ENCODE measurements around the gene CAMK2B. TPM values are rescaled to one million over a fixed set of nuclear protein-coding genes. Genes with fewer than 3 reads are reported as not detected.

The CAMK2B gene
- total and polyA plus RNA-seq, 5 donors from 2014 or later = not detected

DNA sequence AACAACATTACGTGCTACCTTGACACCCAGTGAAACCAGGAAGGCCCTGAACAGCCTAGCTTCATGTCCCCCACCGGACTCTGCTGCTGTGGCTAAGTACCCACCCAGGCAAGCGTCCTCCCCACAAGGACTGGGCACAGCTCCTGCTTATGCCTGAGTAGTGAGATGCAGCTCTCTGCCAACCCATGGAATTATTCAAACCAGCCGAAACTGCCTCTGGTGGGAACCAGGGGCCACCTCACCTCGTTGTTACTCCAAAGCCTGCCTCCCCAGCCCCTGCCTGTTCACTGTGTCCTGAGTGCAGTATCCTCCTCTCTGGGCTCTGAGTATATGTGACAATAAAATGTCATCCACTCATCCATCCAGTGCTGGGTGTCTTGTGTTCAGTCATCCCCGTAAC lies 52.4 kb downstream of the CAMK2B start:
- H3K27ac Mint-ChIP-seq = peak overlapping the region in 1 of 3 donors; percentile 41
- no peaks in the 10 kb centered on the region for H3K27me3 ChIP-seq (ENCODE audit: control insufficient read depth, insufficient read depth, low read length)
- no peaks in the 10 kb centered on the region for H3K36me3 Mint-ChIP-seq
- H3K9me3 ChIP-seq (ENCODE audit: control insufficient read depth in 2 of 2, low read length in 2 of 2) = no peaks in the 10 kb centered on the region
- H3K4me3 Mint-ChIP-seq = no peak overlapping the region
- no peaks in the 10 kb centered on the region for H3K4me1 ChIP-seq (ENCODE audit: control insufficient read depth, insufficient read depth, low read length, poor library complexity, severe bottlenecking)
- H3K27me3 Mint-ChIP-seq = no peaks in the 10 kb centered on the region
- DNase-seq = no peak
- ATAC-seq (ENCODE audit: low read depth in 2 of 2) = no peak
- H3K4me1 Mint-ChIP-seq = peaks cover 0 to 5% (median 1%) of the 10 kb centered on the region in 4 donors
- no peak overlapping the region for H3K27ac ChIP-seq (ENCODE audit: insufficient read depth, low read length, poor library complexity, severe bottlenecking)
- no peaks in the 10 kb centered on the region for H3K9me3 Mint-ChIP-seq
- no peak overlapping the region for H3K4me3 ChIP-seq (ENCODE audit: low read depth, low read length)
- H3K36me3 ChIP-seq (ENCODE audit: control insufficient read depth, insufficient read depth, low read length) = no peaks in the 10 kb centered on the region

DNA sequence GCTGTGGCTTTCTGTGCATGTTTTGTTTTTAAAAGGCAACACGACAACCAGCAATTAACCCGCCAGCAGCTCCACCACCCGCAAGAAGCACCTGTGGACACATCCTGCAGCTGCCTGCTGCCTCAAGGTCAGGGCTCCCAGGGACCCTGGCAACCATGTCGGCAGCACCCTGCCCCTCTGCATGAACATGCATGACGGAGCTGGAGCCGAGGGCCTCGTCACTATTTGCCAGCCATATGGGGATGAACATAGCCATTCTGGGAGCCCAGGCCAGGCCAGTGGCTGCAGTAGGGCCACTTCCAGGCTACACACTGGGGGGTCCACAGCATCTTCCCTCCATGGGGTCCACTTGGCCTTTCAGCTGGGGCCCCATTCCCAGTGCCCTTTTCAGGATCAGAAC lies 52.9 kb downstream of the CAMK2B start:
- Histone ChIP-seq H3K27me3 (ENCODE audit: control insufficient read depth, insufficient read depth, low read length) (no peaks in the 10 kb centered on the region), H3K36me3 (ENCODE audit: control insufficient read depth, insufficient read depth, low read length) (no peaks in the 10 kb centered on the region), H3K4me3 (ENCODE audit: low read depth, low read length) (no peak overlapping the region), H3K9me3 (ENCODE audit: control insufficient read depth in 2 of 2, low read length in 2 of 2) (no peaks in the 10 kb centered on the region), H3K4me1 (ENCODE audit: control insufficient read depth, insufficient read depth, low read length, poor library complexity, severe bottlenecking) (no peaks in the 10 kb centered on the region), H3K27ac (ENCODE audit: insufficient read depth, low read length, poor library complexity, severe bottlenecking) (no peak overlapping the region)
- no peak overlapping the region for H3K4me3 Mint-ChIP-seq
- H3K27ac Mint-ChIP-seq = peak overlapping the region in 1 of 3 donors; percentile 41
- DNase-seq (no peak), ATAC-seq (ENCODE audit: low read depth in 2 of 2) (no peak)
- no peaks in the 10 kb centered on the region for H3K9me3 Mint-ChIP-seq
- H3K27me3 Mint-ChIP-seq = no peaks in the 10 kb centered on the region
- no peaks in the 10 kb centered on the region for H3K36me3 Mint-ChIP-seq
- H3K4me1 Mint-ChIP-seq = peaks cover 0 to 5% (median 1%) of the 10 kb centered on the region in 4 donors

DNA sequence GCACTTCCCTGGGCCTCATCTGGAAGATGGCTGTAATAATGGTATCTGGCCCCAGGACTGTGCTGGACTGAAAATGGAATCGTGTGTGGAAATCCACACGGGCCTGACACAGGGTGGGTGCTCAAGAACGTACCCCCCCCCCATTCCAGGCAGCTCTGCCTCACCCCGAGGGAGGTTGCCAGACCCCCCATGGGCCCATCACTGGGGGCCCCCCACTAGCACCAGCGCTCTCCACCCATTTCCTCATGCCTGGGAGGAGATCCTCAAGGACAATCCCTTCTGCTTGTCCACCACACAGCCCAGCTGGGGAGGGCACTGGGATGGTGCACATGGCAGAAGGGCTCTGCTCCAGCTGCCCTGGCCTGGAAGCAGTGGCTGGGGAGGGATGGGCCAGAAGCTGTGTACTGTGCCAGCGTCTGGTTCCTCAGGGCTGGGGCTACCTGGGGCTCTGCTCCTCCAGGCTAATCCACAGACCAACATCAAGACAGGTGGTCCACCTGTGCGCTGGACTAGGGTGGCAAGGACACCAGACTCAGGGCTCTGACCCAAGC lies 55.4 kb downstream of the CAMK2B start:
- Histone ChIP-seq H3K4me3 (ENCODE audit: low read depth, low read length) (no peak overlapping the region), H3K36me3 (ENCODE audit: control insufficient read depth, insufficient read depth, low read length) (no peaks in the 10 kb centered on the region), H3K4me1 (ENCODE audit: control insufficient read depth, insufficient read depth, low read length, poor library complexity, severe bottlenecking) (no peaks in the 10 kb centered on the region), H3K9me3 (ENCODE audit: control insufficient read depth in 2 of 2, low read length in 2 of 2) (no peaks in the 10 kb centered on the region), H3K27ac (ENCODE audit: insufficient read depth, low read length, poor library complexity, severe bottlenecking) (no peak overlapping the region), H3K27me3 (ENCODE audit: control insufficient read depth, insufficient read depth, low read length) (no peaks in the 10 kb centered on the region)
- Mint-ChIP-seq H3K27me3 (no peaks in the 10 kb centered on the region), H3K4me1 (peaks cover 0 to 5% (median 1%) of the 10 kb centered on the region in 4 donors), H3K4me3 (no peak overlapping the region), H3K36me3 (no peaks in the 10 kb centered on the region), H3K9me3 (no peaks in the 10 kb centered on the region), H3K27ac (no peak overlapping the region)
- ATAC-seq (ENCODE audit: low read depth in 2 of 2) (no peak), DNase-seq (no peak)

DNA sequence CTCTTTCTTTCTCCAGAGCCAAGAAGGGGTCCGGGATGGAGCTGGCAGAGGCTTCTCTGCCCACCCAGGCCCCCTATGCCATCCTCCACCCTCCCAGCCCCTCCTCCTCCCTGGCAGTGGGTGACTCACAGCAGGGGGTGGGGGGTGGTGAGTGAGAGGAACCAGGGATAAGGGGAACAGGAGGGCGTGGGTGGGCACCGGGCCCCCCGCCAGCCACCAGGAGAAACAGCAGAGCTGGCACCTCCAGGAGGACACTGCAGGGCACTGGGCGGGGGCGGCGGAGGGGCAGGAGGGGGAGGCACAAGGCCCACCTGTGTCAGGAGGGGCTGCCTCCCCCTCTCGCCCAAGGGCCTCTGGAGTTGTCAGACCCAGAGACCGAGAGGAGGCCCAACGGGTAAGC lies 56.0 kb downstream of the CAMK2B start:
- H3K36me3 Mint-ChIP-seq = no peaks in the 10 kb centered on the region
- Histone ChIP-seq H3K4me3 (ENCODE audit: low read depth, low read length) (no peak overlapping the region), H3K27me3 (ENCODE audit: control insufficient read depth, insufficient read depth, low read length) (no peaks in the 10 kb centered on the region), H3K27ac (ENCODE audit: insufficient read depth, low read length, poor library complexity, severe bottlenecking) (no peak overlapping the region), H3K36me3 (ENCODE audit: control insufficient read depth, insufficient read depth, low read length) (no peaks in the 10 kb centered on the region), H3K9me3 (ENCODE audit: control insufficient read depth in 2 of 2, low read length in 2 of 2) (no peaks in the 10 kb centered on the region), H3K4me1 (ENCODE audit: control insufficient read depth, insufficient read depth, low read length, poor library complexity, severe bottlenecking) (no peaks in the 10 kb centered on the region)
- DNase-seq (no peak), ATAC-seq (ENCODE audit: low read depth in 2 of 2) (no peak)
- H3K27ac Mint-ChIP-seq = no peak overlapping the region
- H3K27me3 Mint-ChIP-seq = no peaks in the 10 kb centered on the region
- H3K4me1 Mint-ChIP-seq = peaks cover 0 to 3% (median 1%) of the 10 kb centered on the region in 4 donors
- H3K9me3 Mint-ChIP-seq = no peaks in the 10 kb centered on the region
- H3K4me3 Mint-ChIP-seq = no peak overlapping the region

DNA sequence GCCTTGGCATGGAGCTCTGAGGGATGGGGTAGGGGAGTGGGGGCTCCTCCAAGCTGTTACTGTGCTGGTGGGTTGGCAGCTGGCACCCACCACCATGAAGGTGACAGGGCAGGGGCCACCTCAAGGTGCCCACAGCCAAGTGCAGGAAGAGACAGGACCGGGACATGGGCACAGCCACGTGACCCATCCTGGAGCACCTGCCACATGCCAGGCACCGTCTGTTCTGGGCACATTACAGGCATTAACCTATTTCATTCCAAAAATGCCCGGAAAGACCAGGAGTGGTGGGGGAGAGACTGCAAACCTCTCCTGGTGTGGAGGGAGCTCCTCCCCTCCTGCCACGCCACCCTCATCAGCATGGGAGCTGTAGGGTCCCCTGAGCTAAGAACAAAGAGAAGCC lies 56.7 kb downstream of the CAMK2B start:
- Mint-ChIP-seq H3K36me3 (no peaks in the 10 kb centered on the region), H3K9me3 (no peaks in the 10 kb centered on the region), H3K27me3 (no peaks in the 10 kb centered on the region), H3K4me3 (no peak overlapping the region), H3K27ac (no peak overlapping the region), H3K4me1 (no peaks in the 10 kb centered on the region)
- DNase-seq (no peak), ATAC-seq (ENCODE audit: low read depth in 2 of 2) (no peak)
- no peaks in the 10 kb centered on the region for H3K36me3 ChIP-seq (ENCODE audit: control insufficient read depth, insufficient read depth, low read length)
- H3K4me3 ChIP-seq (ENCODE audit: low read depth, low read length) = no peak overlapping the region
- H3K9me3 ChIP-seq (ENCODE audit: control insufficient read depth in 2 of 2, low read length in 2 of 2) = no peaks in the 10 kb centered on the region
- no peaks in the 10 kb centered on the region for H3K4me1 ChIP-seq (ENCODE audit: control insufficient read depth, insufficient read depth, low read length, poor library complexity, severe bottlenecking)
- no peak overlapping the region for H3K27ac ChIP-seq (ENCODE audit: insufficient read depth, low read length, poor library complexity, severe bottlenecking)
- no peaks in the 10 kb centered on the region for H3K27me3 ChIP-seq (ENCODE audit: control insufficient read depth, insufficient read depth, low read length)

- no peaks in the 10 kb centered on the region for H3K36me3 Mint-ChIP-seq
- H3K4me1 Mint-ChIP-seq = no peaks in the 10 kb centered on the region
- Histone ChIP-seq H3K27ac (ENCODE audit: insufficient read depth, low read length, poor library complexity, severe bottlenecking) (no peak overlapping the region), H3K36me3 (ENCODE audit: control insufficient read depth, insufficient read depth, low read length) (no peaks in the 10 kb centered on the region), H3K27me3 (ENCODE audit: control insufficient read depth, insufficient read depth, low read length) (no peaks in the 10 kb centered on the region), H3K4me1 (ENCODE audit: control insufficient read depth, insufficient read depth, low read length, poor library complexity, severe bottlenecking) (no peaks in the 10 kb centered on the region), H3K4me3 (ENCODE audit: low read depth, low read length) (no peak overlapping the region), H3K9me3 (ENCODE audit: control insufficient read depth in 2 of 2, low read length in 2 of 2) (no peaks in the 10 kb centered on the region)
- H3K27me3 Mint-ChIP-seq = no peaks in the 10 kb centered on the region
- H3K9me3 Mint-ChIP-seq = no peaks in the 10 kb centered on the region
- no peak for ATAC-seq (ENCODE audit: low read depth in 2 of 2)
- no peak overlapping the region for H3K4me3 Mint-ChIP-seq
- DNase-seq = no peak
- no peak overlapping the region for H3K27ac Mint-ChIP-seq
Measured at GRCh38 chr7:44267719-44268421, 57.5 kb downstream of the CAMK2B start.

- Mint-ChIP-seq H3K36me3 (no peaks in the 10 kb centered on the region), H3K27me3 (no peaks in the 10 kb centered on the region), H3K27ac (no peak overlapping the region), H3K9me3 (no peaks in the 10 kb centered on the region), H3K4me3 (no peak overlapping the region), H3K4me1 (no peaks in the 10 kb centered on the region)
- ATAC-seq (ENCODE audit: low read depth in 2 of 2) (no peak), DNase-seq (no peak)
- Histone ChIP-seq H3K27me3 (ENCODE audit: control insufficient read depth, insufficient read depth, low read length) (no peaks in the 10 kb centered on the region), H3K36me3 (ENCODE audit: control insufficient read depth, insufficient read depth, low read length) (no peaks in the 10 kb centered on the region), H3K4me1 (ENCODE audit: control insufficient read depth, insufficient read depth, low read length, poor library complexity, severe bottlenecking) (no peaks in the 10 kb centered on the region), H3K4me3 (ENCODE audit: low read depth, low read length) (no peak overlapping the region), H3K27ac (ENCODE audit: insufficient read depth, low read length, poor library complexity, severe bottlenecking) (no peak overlapping the region), H3K9me3 (ENCODE audit: control insufficient read depth in 2 of 2, low read length in 2 of 2) (no peaks in the 10 kb centered on the region)
Measured at GRCh38 chr7:44267178-44267577, 58.2 kb downstream of the CAMK2B start.

DNA sequence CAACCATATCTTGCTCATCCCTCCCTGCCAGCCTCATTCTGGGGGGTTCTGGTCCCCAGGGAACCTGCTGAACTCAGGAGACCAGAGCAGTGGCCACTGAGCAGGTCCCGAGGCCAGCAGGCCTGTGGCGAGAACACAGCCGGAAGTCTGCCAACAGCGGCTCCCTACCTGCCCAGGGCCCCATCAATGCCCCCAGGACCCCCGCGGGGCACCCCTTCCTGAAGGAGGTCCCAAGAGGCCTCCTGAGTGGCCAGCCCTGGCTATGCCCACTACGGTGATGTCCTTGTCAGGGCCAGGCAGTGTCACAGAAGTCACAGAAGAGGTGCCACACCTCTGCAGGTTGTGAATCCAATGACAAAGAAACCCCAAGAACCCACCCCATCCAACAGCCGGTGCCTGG lies 58.9 kb downstream of the CAMK2B start:
- H3K27me3 Mint-ChIP-seq = no peaks in the 10 kb centered on the region
- Histone ChIP-seq H3K36me3 (ENCODE audit: control insufficient read depth, insufficient read depth, low read length) (no peaks in the 10 kb centered on the region), H3K9me3 (ENCODE audit: control insufficient read depth in 2 of 2, low read length in 2 of 2) (no peaks in the 10 kb centered on the region), H3K4me3 (ENCODE audit: low read depth, low read length) (no peak overlapping the region), H3K4me1 (ENCODE audit: control insufficient read depth, insufficient read depth, low read length, poor library complexity, severe bottlenecking) (no peaks in the 10 kb centered on the region), H3K27me3 (ENCODE audit: control insufficient read depth, insufficient read depth, low read length) (no peaks in the 10 kb centered on the region), H3K27ac (ENCODE audit: insufficient read depth, low read length, poor library complexity, severe bottlenecking) (no peak overlapping the region)
- H3K9me3 Mint-ChIP-seq = no peaks in the 10 kb centered on the region
- DNase-seq (no peak), ATAC-seq (ENCODE audit: low read depth in 2 of 2) (no peak)
- no peak overlapping the region for H3K27ac Mint-ChIP-seq
- H3K4me3 Mint-ChIP-seq = no peak overlapping the region
- H3K36me3 Mint-ChIP-seq = no peaks in the 10 kb centered on the region
- H3K4me1 Mint-ChIP-seq = no peaks in the 10 kb centered on the region

All from CD4-positive, CD25-positive, alpha-beta regulatory T cell (primary cell).